Panc1 (cell line): ENCODE data around the gene EVA1C.
"Not testable (repeated sequence)": the region's sequence is repeated elsewhere in the genome, so short reads cannot be mapped to it uniquely, and the experiment has no call there.

Experiments used
- CTCF ChIP-seq: fragments of 450-650 bp; IDR thresholded peaks from 2 replicates; pipeline ENCODE4 v1.5.1; 2017; ENCODE audit warnings: mild to moderate bottlenecking
- POLR2AphosphoS5 ChIP-seq: IDR thresholded peaks from 2 replicates; pipeline ENCODE4 v1.6.1; 2012; ENCODE audit warnings: mild to moderate bottlenecking, low read depth, low read length, moderate library complexity
- REST ChIP-seq, 2 experiments: IDR thresholded peaks; 2 replicates each; pipeline ENCODE4 v1.6.1; 2011 to 2012; ENCODE audit warnings: low read depth in 2 of 2, control low read depth in 1 of 2, low read length in 1 of 2, mild to moderate bottlenecking in 1 of 2, moderate library complexity in 1 of 2; ENCODE audit not compliant: insufficient read depth in 1 of 2

GRCh38 chr21:32390537-32391224, 21.8 kb upstream of the EVA1C start:
- not testable (repeated sequence) for TF ChIP-seq CTCF; POLR2AphosphoS5; REST (IDR thresholded peaks at IDR 0.05; ENCODE audit: insufficient read depth in 1 of 2, low read depth in 2 of 2, low read length in 1 of 2)
